Liver (tissue), 9 donors: Measurements from ENCODE around the gene PPP2R2B. TPM values are rescaled to one million over a fixed set of nuclear protein-coding genes. Genes with fewer than 3 reads are reported as not detected.

Experiments
- DNase-seq: peaks from one replicate; pipeline ENCODE4 v3.0.0-alpha.2; 2017; ENCODE audit warnings: low spot score
- H3K27ac ChIP-seq, 2 donors: one replicate each; pipeline ENCODE4 v1.7.0; 2013; ENCODE audit warnings: inconsistent platforms in 2 of 2, low read length in 2 of 2, control low read depth in 1 of 2, low read depth in 1 of 2, mild to moderate bottlenecking in 1 of 2
- H3K27me3 ChIP-seq, 4 donors: one replicate each; pipeline versions ENCODE4 v1.6.1 to v1.7.0; 2013; ENCODE audit warnings: low read length in 3 of 4, inconsistent platforms in 1 of 4, mild to moderate bottlenecking in 1 of 4, moderate library complexity in 1 of 4; ENCODE audit not compliant: control insufficient read depth in 4 of 4, insufficient read depth in 4 of 4
- H3K36me3 ChIP-seq, 4 donors: one replicate each; pipeline versions ENCODE4 v1.6.1 to v1.7.0; 2013; ENCODE audit warnings: low read length in 3 of 4, mild to moderate bottlenecking in 3 of 4, low read depth in 1 of 4, moderate library complexity in 1 of 4; ENCODE audit not compliant: control insufficient read depth in 4 of 4, insufficient read depth in 3 of 4
- H3K4me1 ChIP-seq, 4 donors: one replicate each; pipeline versions ENCODE4 v1.6.1 to v1.7.0; 2013; ENCODE audit warnings: low read length in 3 of 4, mild to moderate bottlenecking in 3 of 4, moderate library complexity in 1 of 4; ENCODE audit not compliant: control insufficient read depth in 4 of 4, insufficient read depth in 4 of 4
- H3K4me3 ChIP-seq, 3 donors: one replicate each; pipeline versions ENCODE4 v1.6.1 to v1.7.0; 2013; ENCODE audit warnings: low read length in 3 of 3, control low read depth in 1 of 3, low read depth in 1 of 3, mild to moderate bottlenecking in 1 of 3
- H3K9ac ChIP-seq, 2 donors: one replicate each; pipeline ENCODE4 v1.7.0; 2013; ENCODE audit warnings: low read length in 2 of 2, mild to moderate bottlenecking in 2 of 2, moderate library complexity in 2 of 2, control low read depth in 1 of 2, low read depth in 1 of 2
- H3K9me3 ChIP-seq, 4 donors: one replicate each; pipeline versions ENCODE4 v1.6.1 to v1.7.0; 2013; ENCODE audit warnings: low read length in 3 of 4; ENCODE audit not compliant: control insufficient read depth in 4 of 4
- ATF3 ChIP-seq: IDR thresholded peaks from 2 replicates; pipeline ENCODE4 v1.6.1; 2016; ENCODE audit warnings: antibody characterized with exemption
- EGR1 ChIP-seq, 2 donors: IDR thresholded peaks; 2 replicates each; pipeline ENCODE4 v1.6.1; 2016 to 2018; ENCODE audit warnings: antibody characterized with exemption in 2 of 2, low read depth in 2 of 2
- GABPA ChIP-seq, 2 donors: IDR thresholded peaks in 1 of 2; conservative IDR thresholded peaks in 1 of 2; 2 replicates each; pipeline ENCODE4 v1.6.1; 2016; ENCODE audit warnings: antibody characterized with exemption in 2 of 2, mild to moderate bottlenecking in 1 of 2, moderate library complexity in 1 of 2
- HNF4A ChIP-seq, 2 donors: conservative IDR thresholded peaks; 2 replicates each; pipeline ENCODE4 v1.6.1; 2016; ENCODE audit warnings: antibody characterized with exemption in 2 of 2, mild to moderate bottlenecking in 2 of 2
- JUND ChIP-seq, 2 donors: IDR thresholded peaks; 2 replicates each; pipeline ENCODE4 v1.6.1; 2016; ENCODE audit warnings: antibody characterized with exemption in 2 of 2
- MAX ChIP-seq: IDR thresholded peaks from 2 replicates; pipeline ENCODE4 v1.6.1; 2016; ENCODE audit warnings: antibody characterized with exemption
- NR2F2 ChIP-seq: IDR thresholded peaks from 2 replicates; pipeline ENCODE4 v1.6.1; 2016; ENCODE audit warnings: antibody characterized with exemption
- RAD21 ChIP-seq, 2 donors: IDR thresholded peaks; 2 replicates each; pipeline ENCODE4 v1.6.1; 2016; ENCODE audit warnings: antibody characterized with exemption in 2 of 2, mild to moderate bottlenecking in 2 of 2
- SP1 ChIP-seq: IDR thresholded peaks from 2 replicates; pipeline ENCODE4 v1.6.1; 2018; ENCODE audit warnings: antibody characterized with exemption, mild to moderate bottlenecking
- TAF1 ChIP-seq: conservative IDR thresholded peaks from 2 replicates; pipeline ENCODE4 v1.6.1; 2016; ENCODE audit warnings: antibody characterized with exemption, mild to moderate bottlenecking
- YY1 ChIP-seq: IDR thresholded peaks from 2 replicates; pipeline ENCODE4 v1.6.1; 2016; ENCODE audit warnings: antibody characterized with exemption, mild to moderate bottlenecking
- ZBTB33 ChIP-seq: IDR thresholded peaks from 2 replicates; pipeline ENCODE4 v1.6.1; 2016; ENCODE audit warnings: antibody characterized with exemption
- WGBS: extraction: QIAGEN DNeasy Blood & Tissue Kit; methylation state at CpG from one replicate; pipeline ENCODE4 v1.1.7; 2013; 5-methylcytosine and 5-hydroxymethylcytosine counted together
- polyA plus RNA-seq, 2 donors: library from polyadenylated mRNA; stranded (reverse) in 1 of 2; unstranded in 1 of 2; fragments of 200-250 nt in 1 of 2; fragments of >200 nt in 1 of 2; fragmentation: Nextera tagmentation in 1 of 2; extraction: Ambion mirVana in 1 of 2; gene quantifications; one replicate each; pipeline versions ENCODE4 v1.2.1 to v1.2.3, GENCODE V29; 2013 to 2015
- total RNA-seq, 2 donors: library from RNA; depleted of rRNA; stranded (reverse); fragments of >200 nt; gene quantifications; one replicate each; pipeline ENCODE4 v1.2.3, GENCODE V29; 2014
- donor health status: healthy.
- donor health status: healthy.
- donor health status: healthy.
- donor health status: healthy.
- donor health status: healthy.

PPP2R2B gene
- total and polyA plus RNA-seq, 4 donors = 0.15 to 6.3 (median 0.40) TPM

GRCh38 chr5:146770546-146770945 lies 108.0 kb downstream of the PPP2R2B start:
- Histone ChIP-seq H3K27ac (no peak overlapping the region), H3K36me3 (no peaks in the 10 kb centered on the region), H3K27me3 (no peaks in the 10 kb centered on the region), H3K9me3 (no peaks in the 10 kb centered on the region), H3K4me1 (no peaks in the 10 kb centered on the region), H3K9ac (no peak overlapping the region), H3K4me3 (no peak overlapping the region)
- no peak for DNase-seq
- WGBS = 72% methylated on average over 2 of the region's 2 CpGs
- no peak for TF ChIP-seq NR2F2
- no peak for TF ChIP-seq HNF4A (conservative IDR thresholded peaks at IDR 0.05)
- TF ChIP-seq GABPA (IDR thresholded peaks at IDR 0.05 in 1 of 2, conservative IDR thresholded peaks at IDR 0.05 in 1 of 2) = no peak
- TF ChIP-seq EGR1 (IDR thresholded peaks at IDR 0.05; ENCODE audit: low read depth in 2 of 2) = no peak
- TF ChIP-seq JUND (IDR thresholded peaks at IDR 0.05) = no peak
- no peak for TF ChIP-seq ZBTB33
- TF ChIP-seq SP1 = no peak
- TF ChIP-seq ATF3 = no peak
- TF ChIP-seq TAF1 = no peak

- TF ChIP-seq YY1 = no peak
- no peak for TF ChIP-seq RAD21 (IDR thresholded peaks at IDR 0.05)
- WGBS = 37% methylated on average over 3 of the region's 3 CpGs
- Histone ChIP-seq H3K9ac (no peak overlapping the region), H3K27me3 (no peaks in the 10 kb centered on the region), H3K4me3 (no peak overlapping the region), H3K4me1 (peaks cover 0 to 2% (median 0%) of the 10 kb centered on the region in 4 donors), H3K36me3 (no peaks in the 10 kb centered on the region), H3K27ac (no peak overlapping the region), H3K9me3 (no peaks in the 10 kb centered on the region)
- no peak for DNase-seq
These were observed 111.0 kb downstream of the PPP2R2B start for GRCh38 chr5:146767534-146767933.

GRCh38 chr5:146766013-146766412 lies 112.5 kb downstream of the PPP2R2B start:
- DNase-seq = no peak
- Histone ChIP-seq H3K27me3 (no peaks in the 10 kb centered on the region), H3K9ac (no peak overlapping the region), H3K4me1 (peaks cover 0 to 2% (median 0%) of the 10 kb centered on the region in 4 donors), H3K4me3 (no peak overlapping the region), H3K9me3 (no peaks in the 10 kb centered on the region), H3K36me3 (no peaks in the 10 kb centered on the region), H3K27ac (no peak overlapping the region)
- 85% methylated on average over 1 of the region's 1 CpG for WGBS
- no peak for TF ChIP-seq MAX
- TF ChIP-seq EGR1 (IDR thresholded peaks at IDR 0.05; ENCODE audit: low read depth in 2 of 2) = no peak
